GM19043 (cell line): Measurements from ENCODE around the gene PARD6B.

Experiments used
- ATAC-seq: cut with Tn5 transposase; IDR thresholded peaks from one replicate; pipeline ENCODE4 v1.9.1; 2021; ENCODE audit warnings: low read depth; ENCODE audit not compliant: unreplicated experiment

Gene PARD6B

DNA sequence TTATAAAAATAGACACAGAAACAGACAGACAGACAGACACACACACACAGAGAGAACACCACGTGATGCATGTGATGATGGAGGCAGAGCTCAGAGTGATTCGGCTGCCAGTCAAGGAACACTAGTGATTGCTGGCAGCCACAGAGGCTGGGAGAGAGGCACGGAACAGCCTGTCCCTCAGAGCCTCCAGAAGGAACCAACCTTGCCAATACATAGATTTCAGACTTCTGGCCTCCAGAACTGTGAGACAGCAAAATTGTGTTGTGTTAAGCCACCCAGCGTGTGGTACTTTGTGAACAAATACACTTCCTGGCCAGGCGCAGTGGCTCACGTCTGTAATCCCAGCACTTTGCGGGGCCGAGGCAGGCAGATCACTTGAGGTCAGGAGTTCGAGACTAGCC lies 9.5 kb upstream of the PARD6B start:
- no peak for ATAC-seq

- no peak for ATAC-seq
Measured at GRCh38 chr20:50722424-50723155, 8.8 kb upstream of the PARD6B start.

GRCh38 chr20:50723672-50724071 lies 7.7 kb upstream of the PARD6B start:
- no peak for ATAC-seq

GRCh38 chr20:50724112-50724725 lies 7.2 kb upstream of the PARD6B start:
- ATAC-seq, result no peak

GRCh38 chr20:50724851-50725723 lies 6.3 kb upstream of the PARD6B start:
- ATAC-seq, result no peak

DNA sequence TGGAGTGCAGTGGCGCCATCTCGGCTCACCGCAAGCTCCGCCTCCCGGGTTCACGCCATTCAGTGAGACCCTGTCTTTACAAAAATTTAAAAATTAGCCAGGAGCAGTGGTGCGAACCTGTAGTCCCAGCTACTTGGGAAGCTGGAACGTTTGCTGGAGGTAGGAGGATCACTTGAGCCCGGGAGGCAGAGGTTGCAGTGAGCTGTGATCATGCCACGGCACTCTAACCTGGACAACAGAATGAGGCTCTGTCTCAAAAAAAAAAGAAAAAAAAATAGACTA lies 5.7 kb upstream of the PARD6B start:
- ATAC-seq, result no peak

GRCh38 chr20:50726955-50727791 lies 4.2 kb upstream of the PARD6B start:
- no peak for ATAC-seq

DNA sequence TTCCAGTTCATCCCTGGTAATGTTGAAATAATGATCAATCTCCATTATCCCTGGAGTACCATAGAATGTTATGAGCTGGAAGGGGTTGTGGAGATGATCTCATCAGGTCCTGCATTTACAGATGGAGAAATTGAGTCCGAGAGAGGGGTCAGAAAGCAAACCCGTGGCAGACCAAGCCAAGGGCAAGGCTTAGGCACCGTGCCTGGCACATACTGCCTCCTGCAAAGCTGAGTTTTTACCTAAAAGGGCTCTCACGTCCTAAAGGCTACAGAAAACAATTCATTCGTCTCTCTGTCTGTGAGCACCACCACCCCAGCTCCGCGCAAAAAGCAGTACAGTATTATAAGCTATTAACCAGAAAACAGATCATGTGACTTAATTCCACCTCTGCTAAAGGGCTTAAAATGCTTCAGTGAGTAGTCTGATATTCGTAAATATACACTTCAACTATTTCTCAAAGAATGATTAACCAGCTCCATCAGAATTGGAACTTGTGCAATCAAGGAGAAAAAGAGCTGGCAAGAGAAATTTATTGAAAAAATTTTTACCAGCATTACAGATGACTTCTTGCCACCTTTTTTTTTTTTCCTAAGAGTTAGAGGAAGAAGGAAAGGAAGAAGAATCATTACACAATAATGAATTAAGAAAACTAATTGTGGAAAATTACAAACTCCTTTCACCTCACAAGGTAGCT lies 3.4 kb upstream of the PARD6B start:
- no peak for ATAC-seq

- no peak for ATAC-seq
Measured at GRCh38 chr20:50728486-50728980, 2.8 kb upstream of the PARD6B start.

GRCh38 chr20:50728981-50729874 lies 2.2 kb upstream of the PARD6B start:
- no peak for ATAC-seq

- no peak for ATAC-seq
Measured at GRCh38 chr20:50729901-50730764, 1.2 kb upstream of the PARD6B start.

DNA sequence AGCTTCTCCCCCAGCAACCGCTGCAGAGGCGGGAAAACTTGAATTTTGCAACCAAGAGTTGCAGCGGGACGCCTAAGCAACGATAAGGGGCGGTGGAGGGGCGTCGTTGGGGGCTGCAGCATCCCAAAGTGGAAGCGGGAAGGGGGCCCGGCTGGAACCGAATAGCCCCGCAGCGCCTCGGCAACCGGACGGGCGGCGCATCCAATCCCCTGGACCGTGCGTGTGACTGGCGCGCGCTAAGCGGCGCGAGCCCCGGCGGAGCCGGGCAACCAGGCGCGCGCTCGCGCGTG lies 670 bp upstream of the PARD6B start:
- no peak for ATAC-seq

DNA sequence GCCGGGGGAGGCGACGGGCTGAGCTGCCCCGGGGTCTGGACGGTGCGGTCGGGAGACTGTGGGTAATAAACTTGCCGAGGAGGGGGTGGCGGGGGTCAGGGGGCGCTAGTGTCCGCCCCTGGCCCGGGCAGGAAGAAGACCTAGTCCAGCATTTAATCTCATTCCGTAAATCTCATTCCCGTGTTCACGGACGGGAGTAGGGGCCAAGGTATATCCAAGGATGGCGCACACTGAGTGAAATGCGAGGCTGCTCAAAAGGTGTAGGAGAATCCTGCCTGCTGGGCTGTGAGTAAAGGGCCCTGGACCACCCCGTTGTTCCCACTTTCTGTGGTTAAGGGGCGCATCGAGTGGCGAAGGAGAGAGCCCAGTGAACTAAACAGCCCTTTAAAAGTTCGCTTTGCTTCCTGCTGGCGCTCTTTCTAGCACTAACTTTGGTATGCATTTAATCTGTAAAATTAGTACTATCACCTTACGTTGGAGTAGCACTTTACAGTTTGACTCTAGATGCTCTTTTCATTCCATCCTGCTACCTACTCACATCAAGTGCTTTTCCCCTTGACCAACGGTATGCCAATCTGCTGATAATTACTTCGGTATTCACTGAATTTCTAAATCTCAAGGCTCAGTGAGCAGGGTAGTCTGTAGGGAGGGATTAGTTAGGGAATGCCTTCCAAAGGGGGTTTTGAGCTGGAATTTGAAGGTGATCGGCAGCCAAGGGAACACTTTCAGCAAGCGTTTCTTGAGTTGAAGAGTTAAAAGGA lies 730 bp downstream of the PARD6B start:
- ATAC-seq, result no peak

- no peak for ATAC-seq
Measured at GRCh38 chr20:50733644-50734349, 2.4 kb downstream of the PARD6B start.

GRCh38 chr20:50734730-50735679 lies 3.6 kb downstream of the PARD6B start:
- no peak for ATAC-seq

GRCh38 chr20:50735813-50736212 lies 4.4 kb downstream of the PARD6B start:
- ATAC-seq, result no peak
